Amniotic stem cell (primary cell): ENCODE measurements around the gene LTBP4.

ENCODE experiments used
- DNase-seq: peaks from one replicate; lab custom pipeline; 2025; lab: John Stamatoyannopoulos, UW

LTBP4 gene

GRCh38 chr19:40663695-40664692 lies 62.8 kb downstream of the LTBP4 start:
- DNase-seq = no peak

- no peak for DNase-seq
Observed at GRCh38 chr19:40666803-40667438, 65.8 kb downstream of the LTBP4 start.

- DNase-seq = no peak
Observed at GRCh38 chr19:40667602-40668001, 66.4 kb downstream of the LTBP4 start.

- no peak for DNase-seq
Observed at GRCh38 chr19:40668991-40669614, 67.9 kb downstream of the LTBP4 start.

GRCh38 chr19:40671404-40671803 lies 70.2 kb downstream of the LTBP4 start:
- DNase-seq = no peak

- DNase-seq = no peak
Observed at GRCh38 chr19:40672038-40672437, 70.9 kb downstream of the LTBP4 start.

GRCh38 chr19:40672573-40673299 lies 71.6 kb downstream of the LTBP4 start:
- no peak for DNase-seq

GRCh38 chr19:40673397-40673796 lies 72.2 kb downstream of the LTBP4 start:
- DNase-seq = no peak

- DNase-seq = no peak
Observed at GRCh38 chr19:40674291-40674690, 73.1 kb downstream of the LTBP4 start.

- no peak for DNase-seq
Observed at GRCh38 chr19:40677156-40677555, 76.0 kb downstream of the LTBP4 start.
